ENCODE data around the gene LPO.

DNA sequence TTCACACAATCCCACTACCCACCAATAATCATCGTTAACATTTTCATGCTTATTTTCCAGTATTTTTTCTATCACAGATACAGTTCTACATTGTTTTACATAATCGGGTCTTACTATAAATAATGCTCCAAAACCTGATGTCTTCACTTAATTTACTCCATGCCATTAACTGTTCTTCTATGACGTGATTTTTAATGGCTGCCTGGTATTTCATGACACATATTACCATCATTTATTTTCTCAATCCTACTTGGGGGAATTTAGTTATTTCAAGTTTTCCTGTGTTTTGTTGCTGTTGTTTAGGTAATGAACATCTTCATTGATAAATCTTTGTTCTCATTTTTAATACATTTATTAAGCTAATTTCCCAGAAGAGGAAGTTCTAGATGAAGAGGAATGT is 14.7 kb downstream of the LPO start:
- TF ChIP-seq, protein P1, sequence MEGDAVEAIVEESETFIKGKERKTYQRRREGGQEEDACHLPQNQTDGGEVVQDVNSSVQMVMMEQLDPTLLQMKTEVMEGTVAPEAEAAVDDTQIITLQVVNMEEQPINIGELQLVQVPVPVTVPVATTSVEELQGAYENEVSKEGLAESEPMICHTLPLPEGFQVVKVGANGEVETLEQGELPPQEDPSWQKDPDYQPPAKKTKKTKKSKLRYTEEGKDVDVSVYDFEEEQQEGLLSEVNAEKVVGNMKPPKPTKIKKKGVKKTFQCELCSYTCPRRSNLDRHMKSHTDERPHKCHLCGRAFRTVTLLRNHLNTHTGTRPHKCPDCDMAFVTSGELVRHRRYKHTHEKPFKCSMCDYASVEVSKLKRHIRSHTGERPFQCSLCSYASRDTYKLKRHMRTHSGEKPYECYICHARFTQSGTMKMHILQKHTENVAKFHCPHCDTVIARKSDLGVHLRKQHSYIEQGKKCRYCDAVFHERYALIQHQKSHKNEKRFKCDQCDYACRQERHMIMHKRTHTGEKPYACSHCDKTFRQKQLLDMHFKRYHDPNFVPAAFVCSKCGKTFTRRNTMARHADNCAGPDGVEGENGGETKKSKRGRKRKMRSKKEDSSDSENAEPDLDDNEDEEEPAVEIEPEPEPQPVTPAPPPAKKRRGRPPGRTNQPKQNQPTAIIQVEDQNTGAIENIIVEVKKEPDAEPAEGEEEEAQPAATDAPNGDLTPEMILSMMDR (IDR thresholded peaks at IDR 0.05; ENCODE audit: poor library complexity, severe bottlenecking) = no peak
- TF ChIP-seq POLR2AphosphoS5 (IDR thresholded peaks at IDR 0.05) = no peak
- no peak for TF ChIP-seq EP300 (conservative IDR thresholded peaks at IDR 0.05; ENCODE audit: poor library complexity, severe bottlenecking)
- TF ChIP-seq, protein P2, sequence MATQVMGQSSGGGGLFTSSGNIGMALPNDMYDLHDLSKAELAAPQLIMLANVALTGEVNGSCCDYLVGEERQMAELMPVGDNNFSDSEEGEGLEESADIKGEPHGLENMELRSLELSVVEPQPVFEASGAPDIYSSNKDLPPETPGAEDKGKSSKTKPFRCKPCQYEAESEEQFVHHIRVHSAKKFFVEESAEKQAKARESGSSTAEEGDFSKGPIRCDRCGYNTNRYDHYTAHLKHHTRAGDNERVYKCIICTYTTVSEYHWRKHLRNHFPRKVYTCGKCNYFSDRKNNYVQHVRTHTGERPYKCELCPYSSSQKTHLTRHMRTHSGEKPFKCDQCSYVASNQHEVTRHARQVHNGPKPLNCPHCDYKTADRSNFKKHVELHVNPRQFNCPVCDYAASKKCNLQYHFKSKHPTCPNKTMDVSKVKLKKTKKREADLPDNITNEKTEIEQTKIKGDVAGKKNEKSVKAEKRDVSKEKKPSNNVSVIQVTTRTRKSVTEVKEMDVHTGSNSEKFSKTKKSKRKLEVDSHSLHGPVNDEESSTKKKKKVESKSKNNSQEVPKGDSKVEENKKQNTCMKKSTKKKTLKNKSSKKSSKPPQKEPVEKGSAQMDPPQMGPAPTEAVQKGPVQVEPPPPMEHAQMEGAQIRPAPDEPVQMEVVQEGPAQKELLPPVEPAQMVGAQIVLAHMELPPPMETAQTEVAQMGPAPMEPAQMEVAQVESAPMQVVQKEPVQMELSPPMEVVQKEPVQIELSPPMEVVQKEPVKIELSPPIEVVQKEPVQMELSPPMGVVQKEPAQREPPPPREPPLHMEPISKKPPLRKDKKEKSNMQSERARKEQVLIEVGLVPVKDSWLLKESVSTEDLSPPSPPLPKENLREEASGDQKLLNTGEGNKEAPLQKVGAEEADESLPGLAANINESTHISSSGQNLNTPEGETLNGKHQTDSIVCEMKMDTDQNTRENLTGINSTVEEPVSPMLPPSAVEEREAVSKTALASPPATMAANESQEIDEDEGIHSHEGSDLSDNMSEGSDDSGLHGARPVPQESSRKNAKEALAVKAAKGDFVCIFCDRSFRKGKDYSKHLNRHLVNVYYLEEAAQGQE (IDR thresholded peaks at IDR 0.05; ENCODE audit: borderline replicate concordance) = no peak
- no peak for TF ChIP-seq SMC3 (conservative IDR thresholded peaks at IDR 0.05; ENCODE audit: poor library complexity)
- TF ChIP-seq EZH2 (IDR thresholded peaks at IDR 0.05; ENCODE audit: borderline replicate concordance, insufficient read depth, low read length, poor library complexity, severe bottlenecking) = no peak
